PC-3 (cell line): ENCODE measurements around the gene NELFA.

Experiments used
- EZH2 ChIP-seq: fragments of 300-600 bp; sonication (generic); IDR thresholded peaks from one replicate; pipeline ENCODE4 v1.6.1; 2017; ENCODE audit warnings: antibody characterized with exemption, mild to moderate bottlenecking, low read length; ENCODE audit not compliant: unreplicated experiment
- TF ChIP-seq, protein P1 (sequence below): fragments of 300-600 bp; sonication (generic); conservative IDR thresholded peaks from 2 replicates; pipeline ENCODE4 v1.5.1; 2017; ENCODE audit warnings: antibody characterized with exemption, low read depth, mild to moderate bottlenecking, low read length

- TF ChIP-seq, protein P1, sequence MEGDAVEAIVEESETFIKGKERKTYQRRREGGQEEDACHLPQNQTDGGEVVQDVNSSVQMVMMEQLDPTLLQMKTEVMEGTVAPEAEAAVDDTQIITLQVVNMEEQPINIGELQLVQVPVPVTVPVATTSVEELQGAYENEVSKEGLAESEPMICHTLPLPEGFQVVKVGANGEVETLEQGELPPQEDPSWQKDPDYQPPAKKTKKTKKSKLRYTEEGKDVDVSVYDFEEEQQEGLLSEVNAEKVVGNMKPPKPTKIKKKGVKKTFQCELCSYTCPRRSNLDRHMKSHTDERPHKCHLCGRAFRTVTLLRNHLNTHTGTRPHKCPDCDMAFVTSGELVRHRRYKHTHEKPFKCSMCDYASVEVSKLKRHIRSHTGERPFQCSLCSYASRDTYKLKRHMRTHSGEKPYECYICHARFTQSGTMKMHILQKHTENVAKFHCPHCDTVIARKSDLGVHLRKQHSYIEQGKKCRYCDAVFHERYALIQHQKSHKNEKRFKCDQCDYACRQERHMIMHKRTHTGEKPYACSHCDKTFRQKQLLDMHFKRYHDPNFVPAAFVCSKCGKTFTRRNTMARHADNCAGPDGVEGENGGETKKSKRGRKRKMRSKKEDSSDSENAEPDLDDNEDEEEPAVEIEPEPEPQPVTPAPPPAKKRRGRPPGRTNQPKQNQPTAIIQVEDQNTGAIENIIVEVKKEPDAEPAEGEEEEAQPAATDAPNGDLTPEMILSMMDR: no peak
- TF ChIP-seq EZH2: no peak
Observed at GRCh38 chr4:1956631-1957030, 52.1 kb downstream of the NELFA start.
